Adrenal gland (tissue), 12 donors: ENCODE measurements around the gene PLP2. TPM values are rescaled to one million over a fixed set of nuclear protein-coding genes. Genes with fewer than 3 reads are reported as not detected.

ENCODE experiments used
- DNase-seq, 7 donors: peaks; one replicate each; pipeline ENCODE4 v3.0.0-alpha.2; 2019 to 2020
- H3K27ac ChIP-seq, 5 donors: fragments of 200-600 bp; sonication (generic) in 4 of 5; 1 replicate in 3 of 5; 2 replicates in 2 of 5; pipeline versions ENCODE4 v1.5.1 to v1.8.0; 2016 to 2020; ENCODE audit warnings: mild to moderate bottlenecking in 1 of 5
- H3K27me3 ChIP-seq: fragments of 200-600 bp; 2 replicates; pipeline ENCODE4 v1.8.0; 2021
- H3K36me3 ChIP-seq, 2 donors: fragments of 200-600 bp; replicated peaks in 1 of 2; 1 replicate in 1 of 2; 2 replicates in 1 of 2; pipeline versions ENCODE4 v1.5.1 to v1.8.0; 2018 to 2022
- H3K4me1 ChIP-seq, 2 donors: fragments of 200-600 bp; replicated peaks in 1 of 2; 1 replicate in 1 of 2; 2 replicates in 1 of 2; pipeline versions ENCODE4 v1.5.1 to v1.8.0; 2018 to 2021
- H3K4me3 ChIP-seq, 4 donors: fragments of 200-600 bp; sonication (generic) in 3 of 4; one replicate each; pipeline ENCODE4 v1.5.1; 2016 to 2018
- H3K9me3 ChIP-seq, 3 donors: fragments of 200-600 bp; sonication (generic) in 1 of 3; replicated peaks in 1 of 3; 1 replicate in 2 of 3; 2 replicates in 1 of 3; pipeline versions ENCODE4 v1.5.1 to v1.8.0; 2016 to 2021
- CTCF ChIP-seq, 6 experiments: fragments of 450-650 bp in 4 of 6; fragments of 200-600 bp in 2 of 6; sonication (generic) in 1 of 6; IDR thresholded peaks; 1 replicate in 5 of 6; 2 replicates in 1 of 6; pipeline versions ENCODE4 v1.5.1 to v1.8.0; 2016 to 2021; ENCODE audit warnings: antibody characterized with exemption in 6 of 6, mild to moderate bottlenecking in 2 of 6, moderate library complexity in 1 of 6
- POLR2A ChIP-seq, 2 donors: fragments of 450-650 bp; IDR thresholded peaks; one replicate each; pipeline ENCODE4 v1.6.1; 2017; ENCODE audit warnings: antibody characterized with exemption in 2 of 2, mild to moderate bottlenecking in 2 of 2, moderate library complexity in 1 of 2
- WGBS, 4 donors: extraction: QIAGEN DNeasy Blood & Tissue Kit in 2 of 4; methylation state at CpG; one replicate each; pipeline versions ENCODE4 v1.1.5 to v1.1.7; 2013 to 2017; 5-methylcytosine and 5-hydroxymethylcytosine counted together
- intact Hi-C, 2 donors: fragments of 100-400 bp; cut with DNase I; formaldehyde crosslinking; loops; one replicate each; pipeline versions ENCODE4 v1.14.1 to v1.15.0; 2022 to 2023
- polyA plus RNA-seq, 3 donors: library from polyadenylated mRNA; stranded (reverse); fragments of 200-250 nt in 2 of 3; fragments of 350-450 nt in 1 of 3; fragmentation: Illumina TruSeq in 1 of 3; extraction: RNeasy Lipid Tissue Mini Kit (QIAGEN cat#74804) in 1 of 3; gene quantifications; one replicate each; pipeline ENCODE4 v1.2.3, GENCODE V29; 2013 to 2014
- total RNA-seq, 9 donors: library from RNA; depleted of rRNA in 4 of 9; stranded (reverse); fragments of >200 nt in 4 of 9; fragments of 120-200 nt in 1 of 9; fragmentation: NEBNext Ultra II Directional in 1 of 9; extraction: Animal tissue kit (Norgen Biotek cat#: 25700) in 1 of 9; gene quantifications; one replicate each; pipeline versions ENCODE4 v1.1.0 to v1.2.4, GENCODE V29; 2013 to 2023
- donor health status: healthy with polysubstance abuse.
- donor health status: Bipolar disorder and iron deficiency.
- donor health status: DM: yes; HTN: yes; CAD: no.
- donor health status: DM: no; HTN: no; CAD: no.
- donor health status: DM: no; HTN: no; CAD: no.
- donor health status: DM: yes; HTN: yes; CAD: no.

Gene PLP2
- total and polyA plus RNA-seq, 12 donors = 52.1 to 724 (median 177) TPM

GRCh38 chrX:49186125-49187027, 14.7 kb downstream of the PLP2 start, which contains the start of gene PRICKLE3:
TSS of gene PRICKLE3 (minus strand) at chrX:49186373. CDS start at chrX:49186297, 76 bp downstream.
- no peaks in the 10 kb centered on the region for H3K27me3 ChIP-seq
- intact Hi-C loops = no loop called here
- peak in 4 of 6 experiments; percentile 8 to 19 (median 12) for TF ChIP-seq CTCF (IDR thresholded peaks at IDR 0.05)
- peak in 1 of 2 donors; percentile 75 for TF ChIP-seq POLR2A (IDR thresholded peaks at IDR 0.05)
- no peaks in the 10 kb centered on the region for H3K36me3 ChIP-seq
- H3K9me3 ChIP-seq = no peaks in the 10 kb centered on the region
- WGBS, 4 donors = 10 to 70% (median 46%) methylated on average over 8 to 62 of the region's 62 CpGs; no CpG with 5 or more reads in 1 of the 4 donors
- peak; percentile 80 to 89 (median 84) for DNase-seq
- no peaks in the 10 kb centered on the region for H3K4me1 ChIP-seq
- peak within 1 kb of the TSS in 4 of 5 donors; percentile 56 to 91 (median 81) for H3K27ac ChIP-seq
- peak within 1 kb of the TSS in 1 of 4 donors; percentile 58 for H3K4me3 ChIP-seq

- WGBS, 4 donors = 68 to 81% (median 68%) methylated on average over 15 of the region's 15 CpGs; no CpG with 5 or more reads in 1 of the 4 donors
- Histone ChIP-seq H3K4me1 (no peaks in the 10 kb centered on the region), H3K27me3 (no peaks in the 10 kb centered on the region), H3K27ac (peak overlapping the region in 3 of 5 donors; percentile 75 to 91 (median 87)), H3K36me3 (no peaks in the 10 kb centered on the region), H3K4me3 (no peak overlapping the region), H3K9me3 (no peaks in the 10 kb centered on the region)
- TF ChIP-seq CTCF (IDR thresholded peaks at IDR 0.05) (no peak), POLR2A (IDR thresholded peaks at IDR 0.05) (no peak)
- no peak for DNase-seq
- intact Hi-C loops = no loop called here
Measured at GRCh38 chrX:49187028-49187394, 15.3 kb downstream of the PLP2 start.

- no peak for DNase-seq
- 76 to 83% (median 80%) methylated on average over 10 of the region's 10 CpGs for WGBS, 4 donors
- TF ChIP-seq POLR2A (IDR thresholded peaks at IDR 0.05) (no peak), CTCF (IDR thresholded peaks at IDR 0.05) (no peak)
Measured at GRCh38 chrX:49187526-49187925, 15.8 kb downstream of the PLP2 start.

GRCh38 chrX:49188468-49189076, 16.9 kb downstream of the PLP2 start:
- H3K4me1 ChIP-seq = no peaks in the 10 kb centered on the region
- no peaks in the 10 kb centered on the region for H3K9me3 ChIP-seq
- H3K27me3 ChIP-seq = no peaks in the 10 kb centered on the region
- 53 to 71% (median 56%) methylated on average over 6 to 8 of the region's 8 CpGs for WGBS, 4 donors
- no peak overlapping the region for H3K4me3 ChIP-seq
- TF ChIP-seq POLR2A (IDR thresholded peaks at IDR 0.05) (no peak), CTCF (IDR thresholded peaks at IDR 0.05) (no peak)
- H3K27ac ChIP-seq = no peak overlapping the region
- no peaks in the 10 kb centered on the region for H3K36me3 ChIP-seq
- no peak for DNase-seq
- intact Hi-C loops = no loop called here

More at GRCh38 chrX:49187526-49187925, 15.8 kb downstream of the PLP2 start:
- intact Hi-C loops = no loop called here
- no peaks in the 10 kb centered on the region for H3K9me3 ChIP-seq
- H3K4me1 ChIP-seq = no peaks in the 10 kb centered on the region
- no peaks in the 10 kb centered on the region for H3K27me3 ChIP-seq
- H3K36me3 ChIP-seq = no peaks in the 10 kb centered on the region
- peak overlapping the region in 1 of 5 donors; percentile 16 for H3K27ac ChIP-seq
- H3K4me3 ChIP-seq = no peak overlapping the region
